K562 (cell line): ENCODE data around the gene TRMT10A. TPM values are rescaled to one million over a fixed set of nuclear protein-coding genes. Genes with fewer than 3 reads are reported as not detected.

Experiments
- ATAC-seq: fragments of 200-7000 bp; cut with Tn5 transposase; 3 replicates; pipeline ENCODE4 v1.9.1; 2020; ENCODE audit warnings: moderate library complexity
- BruUV-seq: library from RNA; stranded (reverse); fragments of 400-500 nt; replicated peaks from 2 replicates; lab custom pipeline; 2021; lab: Mats Ljungman, UMichigan
- CTCF ChIA-PET: fragments of 300-600 bp; formaldehyde crosslinking; extraction: SDS; loops from one replicate; lab custom pipeline; 2021; ENCODE audit warnings: low intra/inter-chr PET ratio; lab: Yijun Ruan, JAX
- POLR2A ChIA-PET: fragments of 300-600, 350-650 bp; sonication (Branson Sonifier 250); formaldehyde crosslinking; extraction: SDS; loops from one replicate; lab custom pipeline; 2021; ENCODE audit warnings: antibody characterized with exemption, inconsistent platforms; lab: Yijun Ruan, JAX
- DNase-seq, 4 experiments: peaks; one replicate each; pipeline versions ENCODE4 v3.0.0 to v3.0.0-alpha.2; 2011 to 2018; ENCODE audit warnings: low spot score in 3 of 4, mixed read lengths in 3 of 4; ENCODE audit errors: extremely low read depth in 1 of 4
- FAIRE-seq: peaks from 2 replicates; lab custom pipeline; 2011; peaks lifted over from hg19 to GRCh38; lab: Jason Lieb, UNC
- H2AFZ ChIP-seq: 2 replicates; pipeline ENCODE4 v1.6.0; 2011; ENCODE audit warnings: low read depth, low read length, control low read depth, inconsistent platforms
- H3K27ac ChIP-seq: fragments of 200-600 bp; 3 replicates; pipeline ENCODE4 v1.8.0; 2011; ENCODE audit warnings: low read depth, mild to moderate bottlenecking, control low read depth, inconsistent platforms, low read length, moderate library complexity, mixed read lengths; ENCODE audit errors: extremely low read depth
- H3K27me3 ChIP-seq, 2 experiments: fragments of 300-600 bp in 1 of 2; 2 replicates in 1 of 2; 3 replicates in 1 of 2; pipeline versions ENCODE4 v1.6.0 to v1.8.0; 2011; ENCODE audit warnings: inconsistent platforms in 2 of 2, low read length in 2 of 2, mild to moderate bottlenecking in 1 of 2, mixed read lengths in 1 of 2, moderate library complexity in 1 of 2; ENCODE audit not compliant: control insufficient read depth in 2 of 2, insufficient read depth in 2 of 2
- H3K36me3 ChIP-seq: fragments of 300-600 bp; 3 replicates; pipeline ENCODE4 v1.8.0; 2011; ENCODE audit warnings: mild to moderate bottlenecking, low read length, inconsistent platforms; ENCODE audit not compliant: control insufficient read depth, insufficient read depth
- H3K4me1 ChIP-seq, 2 experiments: fragments of 200-600 bp in 1 of 2; replicated peaks in 1 of 2; 2 replicates in 1 of 2; 3 replicates in 1 of 2; pipeline versions ENCODE4 v1.5.1 to v1.8.0; 2011; ENCODE audit warnings: inconsistent platforms in 2 of 2, low read length in 2 of 2, mild to moderate bottlenecking in 1 of 2, mixed read lengths in 1 of 2, moderate library complexity in 1 of 2; ENCODE audit not compliant: control insufficient read depth in 2 of 2, insufficient read depth in 2 of 2
- H3K4me2 ChIP-seq: 2 replicates; pipeline ENCODE4 v1.6.1; 2011; ENCODE audit warnings: low read length, control low read depth, inconsistent platforms, mixed read lengths; ENCODE audit not compliant: insufficient read depth
- H3K4me3 ChIP-seq: fragments of 200-600 bp; sonication (generic), shearing (Covaris generic); 2 replicates; pipeline ENCODE4 v1.5.1; 2016; ENCODE audit warnings: control low read depth, inconsistent platforms
- H3K79me2 ChIP-seq: fragments of 200-600 bp; 3 replicates; pipeline ENCODE4 v1.8.0; 2011; ENCODE audit warnings: low read length, inconsistent platforms; ENCODE audit not compliant: control insufficient read depth, insufficient read depth
- H3K9ac ChIP-seq, 2 experiments: 2 replicates each; pipeline versions ENCODE4 v1.6.0 to v1.6.1; 2011; ENCODE audit warnings: low read depth in 2 of 2, low read length in 2 of 2, control low read depth in 1 of 2, inconsistent platforms in 1 of 2, mild to moderate bottlenecking in 1 of 2, mixed read lengths in 1 of 2; ENCODE audit not compliant: insufficient read depth in 1 of 2
- H3K9me1 ChIP-seq: one replicate; pipeline ENCODE4 v1.6.0; 2011; ENCODE audit warnings: inconsistent platforms, mild to moderate bottlenecking, low read length, moderate library complexity; ENCODE audit not compliant: control insufficient read depth, insufficient read depth
- H3K9me3 ChIP-seq: replicated peaks from 2 replicates; pipeline ENCODE4 v1.5.1; 2011; ENCODE audit warnings: low read depth, low read length, inconsistent platforms; ENCODE audit not compliant: control insufficient read depth, insufficient read depth
- H4K20me1 ChIP-seq: replicated peaks from 2 replicates; pipeline ENCODE4 v1.6.1; 2011; ENCODE audit warnings: low read length, inconsistent platforms, mixed read lengths; ENCODE audit not compliant: control insufficient read depth, insufficient read depth
- ATF3 ChIP-seq, 2 experiments: fragments of 450-650 bp in 1 of 2; sonication (generic) in 1 of 2; formaldehyde crosslinking in 1 of 2; IDR thresholded peaks in 1 of 2; conservative IDR thresholded peaks in 1 of 2; 2 replicates each; pipeline versions ENCODE4 v1.6.1 to v1.8.1; 2016 to 2023; ENCODE audit warnings: mild to moderate bottlenecking in 2 of 2, moderate library complexity in 2 of 2, inconsistent platforms in 1 of 2, missing genetic modification reagents in 1 of 2
- ATF7 ChIP-seq: fragments of 450-650 bp; IDR thresholded peaks from 2 replicates; pipeline ENCODE4 v1.7.1; 2014; ENCODE audit warnings: mild to moderate bottlenecking, moderate library complexity
- BRD9 ChIP-seq: fragments of 450-650 bp; IDR thresholded peaks from 2 replicates; pipeline ENCODE4 v1.6.1; 2018; ENCODE audit warnings: low read depth; ENCODE audit not compliant: partially characterized antibody
- FOS ChIP-seq: IDR thresholded peaks from 3 replicates; pipeline ENCODE4 v1.6.1; 2011; ENCODE audit not compliant: insufficient read length; ENCODE audit errors: extremely low read depth
- JUND ChIP-seq, 2 experiments: IDR thresholded peaks; 2 replicates in 1 of 2; 3 replicates in 1 of 2; pipeline ENCODE4 v1.6.1; 2011; ENCODE audit warnings: borderline replicate concordance in 2 of 2, low read depth in 2 of 2, low read length in 2 of 2, improper control_type of control experiment in 1 of 2, missing biosample characterization in 1 of 2, missing genetic modification characterization in 1 of 2, missing genetic modification reagents in 1 of 2
- KAT7 ChIP-seq: sonication (generic); formaldehyde crosslinking; IDR thresholded peaks from 2 replicates; pipeline ENCODE4 v1.8.0; 2022; ENCODE audit warnings: missing genetic modification reagents, mild to moderate bottlenecking, borderline replicate concordance
- KDM4B ChIP-seq, 2 experiments: fragments of 450-650 bp in 1 of 2; sonication (generic) in 1 of 2; IDR thresholded peaks; 2 replicates each; pipeline ENCODE4 v1.6.1; 2016 to 2017; ENCODE audit warnings: borderline replicate concordance in 2 of 2, antibody characterized with exemption in 1 of 2, low read depth in 1 of 2, mild to moderate bottlenecking in 1 of 2
- NCOA2 ChIP-seq, 2 experiments: fragments of 450-650 bp; IDR thresholded peaks; 2 replicates each; pipeline ENCODE4 v1.6.1; 2018; ENCODE audit warnings: mild to moderate bottlenecking in 2 of 2, moderate library complexity in 1 of 2; ENCODE audit not compliant: partially characterized antibody in 2 of 2
- SIRT6 ChIP-seq: IDR thresholded peaks from one replicate; pipeline ENCODE4 v1.6.1; 2012; ENCODE audit warnings: low read depth, mild to moderate bottlenecking, control low read depth, inconsistent platforms, low read length, moderate library complexity
- SLC30A9 ChIP-seq: fragments of 250-450 bp; sonication (Bioruptor Pico); IDR thresholded peaks from 2 replicates; pipeline ENCODE4 v1.8.0; 2022; ENCODE audit warnings: mild to moderate bottlenecking, moderate library complexity
- SMAD3 ChIP-seq: fragments of 450-650 bp; formaldehyde crosslinking; conservative IDR thresholded peaks from 2 replicates; pipeline ENCODE4 v1.4.0; 2020; ENCODE audit warnings: mild to moderate bottlenecking
- ZHX1 ChIP-seq: fragments of 150-350 bp; conservative IDR thresholded peaks from 2 replicates; pipeline ENCODE4 v1.6.1; 2014; ENCODE audit warnings: low read length
- ZNF395 ChIP-seq: fragments of 200-800 bp; sonication (Bioruptor generic); IDR thresholded peaks from 2 replicates; pipeline ENCODE4 v1.6.1; 2017; ENCODE audit warnings: missing genetic modification characterization, missing compliant biosample characterization
- ZNF444 ChIP-seq: fragments of 250-450 bp; sonication (Bioruptor Pico); IDR thresholded peaks from 2 replicates; pipeline ENCODE4 v1.4.0; 2020; ENCODE audit warnings: mild to moderate bottlenecking, moderate library complexity
- ZNF507 ChIP-seq: conservative IDR thresholded peaks from 2 replicates; pipeline ENCODE4 v1.6.1; 2017; ENCODE audit warnings: missing genetic modification characterization, missing compliant biosample characterization
- ZNF785 ChIP-seq: fragments of 250-450 bp; sonication (Bioruptor Pico); IDR thresholded peaks from 2 replicates; pipeline ENCODE4 v1.4.0; 2020; ENCODE audit warnings: mild to moderate bottlenecking
- WGBS: fragments of 100-300 bp; shearing (Covaris generic); methylation state at CpG from one replicate; pipeline ENCODE4 v1.1.6; 2016; ENCODE audit warnings: low coverage, mixed read lengths; ENCODE audit not compliant: insufficient coverage; ENCODE audit errors: missing lambda C conversion rate; 5-methylcytosine and 5-hydroxymethylcytosine counted together
- in situ Hi-C: fragments of 300-500 bp; cut with MboI; formaldehyde crosslinking; loops from 4 replicates; pipeline ENCODE4 v1.15.0; 2018; ENCODE audit warnings: inconsistent platforms, mixed read lengths
- intact Hi-C: fragments of 100-400 bp; cut with micrococcal nuclease; formaldehyde crosslinking; loops from 2 replicates; pipeline ENCODE4 v1.14.2; 2022
- polyA plus RNA-seq, 8 experiments: library from polyadenylated mRNA; depleted of rRNA in 4 of 8; stranded (reverse) in 5 of 8; unstranded in 3 of 8; fragments of >200 nt; fragmentation: Nextera tagmentation in 2 of 8; fragmentation: Illumina TruSeq in 1 of 8; extraction: Ambion mirVana in 2 of 8; extraction: Trizol in 1 of 8; gene quantifications; 2 replicates each; pipeline versions ENCODE4 v1.2.1 to v1.2.3, GENCODE V29; 2011 to 2014; ENCODE audit warnings: inconsistent platforms in 1 of 8, missing spikeins in 1 of 8
- total RNA-seq, 7 experiments: library from RNA; depleted of rRNA in 6 of 7; stranded (reverse); fragments of >200 nt in 6 of 7; fragmentation: Illumina TruSeq in 2 of 7; extraction: Trizol in 2 of 7; gene quantifications; 2 replicates each; pipeline versions ENCODE4 v1.2.1 to v1.2.3, GENCODE V29; 2011 to 2021; ENCODE audit warnings: low replicate concordance in 1 of 7
- TF ChIP-seq, protein P1 (sequence below): fragments of 450-650 bp; IDR thresholded peaks from 2 replicates; pipeline ENCODE4 v1.6.1; 2016

The TRMT10A gene
- total and polyA plus RNA-seq, 9 of the 15 experiments (the other 6 are each of a cell fraction or from before 2014, with no cell fraction given) = 6.5 to 16.1 (median 12.7) TPM

- no peaks in the 10 kb centered on the region for H4K20me1 ChIP-seq
- BruUV-seq = no TSS peak
- FAIRE-seq (no peak), DNase-seq (no peak), ATAC-seq (no peak)
- no peak overlapping the region for H3K27ac ChIP-seq
- in situ Hi-C loops = no loop called here
- WGBS = 0% methylated on average over 2 of the region's 2 CpGs
- H2AFZ ChIP-seq = no peak overlapping the region
- H3K4me1 ChIP-seq = no peaks in the 10 kb centered on the region
- H3K4me3 ChIP-seq = no peak overlapping the region
- no peaks in the 10 kb centered on the region for H3K9me3 ChIP-seq
- no peak overlapping the region for H3K4me2 ChIP-seq
- POLR2A ChIA-PET = no interaction called here
- H3K27me3 ChIP-seq = no peaks in the 10 kb centered on the region
- no peaks in the 10 kb centered on the region for H3K9me1 ChIP-seq
- no peaks in the 10 kb centered on the region for H3K79me2 ChIP-seq
- CTCF ChIA-PET = no interaction called here
- H3K9ac ChIP-seq = no peak overlapping the region
- intact Hi-C loops = no loop called here
- no peak for TF ChIP-seq SIRT6
- TF ChIP-seq ZNF395 (CRISPR knock-in tag) = no peak
- TF ChIP-seq BRD9 = no peak
- TF ChIP-seq, protein P1, sequence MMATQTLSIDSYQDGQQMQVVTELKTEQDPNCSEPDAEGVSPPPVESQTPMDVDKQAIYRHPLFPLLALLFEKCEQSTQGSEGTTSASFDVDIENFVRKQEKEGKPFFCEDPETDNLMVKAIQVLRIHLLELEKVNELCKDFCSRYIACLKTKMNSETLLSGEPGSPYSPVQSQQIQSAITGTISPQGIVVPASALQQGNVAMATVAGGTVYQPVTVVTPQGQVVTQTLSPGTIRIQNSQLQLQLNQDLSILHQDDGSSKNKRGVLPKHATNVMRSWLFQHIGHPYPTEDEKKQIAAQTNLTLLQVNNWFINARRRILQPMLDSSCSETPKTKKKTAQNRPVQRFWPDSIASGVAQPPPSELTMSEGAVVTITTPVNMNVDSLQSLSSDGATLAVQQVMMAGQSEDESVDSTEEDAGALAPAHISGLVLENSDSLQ = no peak
- no peak for TF ChIP-seq ATF3 (IDR thresholded peaks at IDR 0.05)
- TF ChIP-seq ATF3 (CRISPR knock-in tag; conservative IDR thresholded peaks at IDR 0.05) = no peak
- no peak for TF ChIP-seq KDM4B (IDR thresholded peaks at IDR 0.05; ENCODE audit: borderline replicate concordance in 2 of 2, low read depth in 1 of 2)
- no peak for TF ChIP-seq KAT7
- no peak for TF ChIP-seq ZNF444 (CRISPR knock-in tag)
- TF ChIP-seq SMAD3 = no peak
- TF ChIP-seq ATF7 = no peak
- no peak for TF ChIP-seq ZHX1
- no peak for TF ChIP-seq JUND (IDR thresholded peaks at IDR 0.05; ENCODE audit: borderline replicate concordance, low read depth, low read length)
- no peak for TF ChIP-seq JUND (tag; IDR thresholded peaks at IDR 0.05; ENCODE audit: borderline replicate concordance, low read depth, low read length)
- no peak for TF ChIP-seq NCOA2 (IDR thresholded peaks at IDR 0.05; ENCODE audit: partially characterized antibody in 2 of 2)
- TF ChIP-seq ZNF507 (tag) = no peak
- no peak for TF ChIP-seq ZNF785 (CRISPR knock-in tag)
- no peak for TF ChIP-seq SLC30A9 (CRISPR knock-in tag)
- no peak for TF ChIP-seq FOS
- H3K36me3 ChIP-seq = no peaks in the 10 kb centered on the region
These were observed 27.0 kb downstream of the TRMT10A start for GRCh38 chr4:99536848-99537247.
